Measurements from ENCODE around the gene XRCC5. TPM values are rescaled to one million over a fixed set of nuclear protein-coding genes. Genes with fewer than 3 reads are reported as not detected.

Gene XRCC5
- total and polyA plus RNA-seq, 2 of the 8 experiments (the other 6 are each of a cell fraction or from before 2014, with no cell fraction given), result 308 to 644 TPM

GRCh38 chr2:216232721-216233120 is 123.6 kb downstream of the XRCC5 start:
- Histone ChIP-seq H3K36me3 (ENCODE audit: control insufficient read depth in 2 of 4, insufficient read depth in 4 of 4, low read length in 3 of 4) (no peaks in the 10 kb centered on the region), H3K14ac (ENCODE audit: insufficient read length) (no peak overlapping the region), H3K79me1 (ENCODE audit: low read depth, low read length) (no peaks in the 10 kb centered on the region), H3K9me3 (ENCODE audit: insufficient read depth in 2 of 2, low read depth in 1 of 2, low read length in 1 of 2) (peaks cover 0 to 3% of the 10 kb centered on the region in 2 experiments; a peak in 1 of 4 replicates), H3K4ac (replicated peaks; ENCODE audit: insufficient read length, low read depth, low read length) (no peak overlapping the region), H3K23me2 (ENCODE audit: low read depth, low read length) (no peaks in the 10 kb centered on the region), H4K91ac (replicated peaks; ENCODE audit: insufficient read length, low read length) (no peak overlapping the region), H4K5ac (ENCODE audit: insufficient read length, low read depth, low read length) (no peak overlapping the region), H2BK120ac (replicated peaks; ENCODE audit: low read depth, low read length) (no peak overlapping the region), H4K20me1 (replicated peaks in 1 of 2; ENCODE audit: control insufficient read depth in 1 of 2, insufficient read depth in 2 of 2, low read length in 2 of 2) (no peaks in the 10 kb centered on the region), H2AFZ (ENCODE audit: low read length) (no peak overlapping the region), H4K8ac (ENCODE audit: extremely low read depth, insufficient read depth, low read length) (no peak overlapping the region), H2AK5ac (ENCODE audit: low read depth, low read length) (no peak overlapping the region), H3K23ac (ENCODE audit: insufficient read length) (no peak overlapping the region), H2BK15ac (ENCODE audit: low read length) (no peak overlapping the region), H3K9ac (replicated peaks in 1 of 4; ENCODE audit: extremely low read depth in 1 of 4, low read depth in 3 of 4, low read length in 3 of 4) (no peak overlapping the region), H2BK20ac (ENCODE audit: low read length) (no peak overlapping the region), H3K18ac (ENCODE audit: extremely low read depth, low read length) (no peak overlapping the region), H2BK5ac (ENCODE audit: low read depth, low read length) (no peak overlapping the region), H3K4me2 (ENCODE audit: insufficient read depth in 1 of 2, low read depth in 2 of 2, low read length in 2 of 2) (no peak overlapping the region), H2BK12ac (ENCODE audit: low read depth, low read length) (no peak overlapping the region), H3K27me3 (replicated peaks in 1 of 4; ENCODE audit: control insufficient read depth in 3 of 4, extremely low read depth in 1 of 4, insufficient read depth in 3 of 4, low read length in 3 of 4) (no peaks in the 10 kb centered on the region), H3K4me1 (replicated peaks in 1 of 4; ENCODE audit: control insufficient read depth in 3 of 4, insufficient read depth in 4 of 4, low read length in 3 of 4) (no peaks in the 10 kb centered on the region), H3K56ac (replicated peaks; ENCODE audit: insufficient read length, low read depth, low read length) (no peak overlapping the region), H3K4me3 (ENCODE audit: extremely low read depth in 1 of 4, insufficient read depth in 2 of 4, low read depth in 3 of 4, low read length in 4 of 4) (no peak overlapping the region), H3K27ac (ENCODE audit: low read depth, low read length) (no peak overlapping the region), H3K79me2 (ENCODE audit: control insufficient read depth in 1 of 2, insufficient read depth in 2 of 2, low read length in 2 of 2) (no peaks in the 10 kb centered on the region)
- 96% methylated on average over 1 of the region's 1 CpG; no CpG with 5 or more reads in 1 of the 2 experiments for WGBS, 2 experiments (ENCODE audit: extremely low coverage in 1 of 2, insufficient coverage in 1 of 2, insufficient read length in 1 of 2, insufficient replicate concordance in 2 of 2, low coverage in 1 of 2, low lambda C conversion rate in 2 of 2, missing lambda C conversion rate in 1 of 2)
- ChIA-PET POLR2A (ENCODE audit: partially characterized antibody) (no interaction called here), CTCF (ENCODE audit: partially characterized antibody) (interaction anchor here (3.0 kb wide), 1 partner anchor 10 kb away, joined by 12 read pairs; no protein-coding TSS in a partner anchor)
- FAIRE-seq (no peak), DNase-seq (ENCODE audit: low read depth in 1 of 2, low spot score in 2 of 2) (no peak)
- TF ChIP-seq RXRA (IDR thresholded peaks at IDR 0.05; ENCODE audit: insufficient read depth, low read depth, low read length) (no peak), CBX5 (IDR thresholded peaks at IDR 0.05; ENCODE audit: low read depth, low read length) (no peak), CTCF (IDR thresholded peaks at IDR 0.05; ENCODE audit: control extremely low read depth in 1 of 3, insufficient read depth in 1 of 3, low read depth in 1 of 3, low read length in 3 of 3) (no peak), FOSL1 (IDR thresholded peaks at IDR 0.05; ENCODE audit: insufficient read depth, low read depth, low read length) (no peak), ZNF274 (IDR thresholded peaks at IDR 0.05; ENCODE audit: borderline replicate concordance, extremely low read depth, low read length) (no peak), BRCA1 (IDR thresholded peaks at IDR 0.05; ENCODE audit: low read depth, low read length) (no peak), TBP (IDR thresholded peaks at IDR 0.05; ENCODE audit: low read depth, low read length) (no peak), USF2 (IDR thresholded peaks at IDR 0.05; ENCODE audit: low read length) (no peak), MAX (IDR thresholded peaks at IDR 0.05) (no peak), SRF (IDR thresholded peaks at IDR 0.05; ENCODE audit: low read depth, low read length) (no peak)

Measured in H1 (cell line).